Myocyte (in vitro differentiated cells): ENCODE results near the gene TBC1D14. TPM values are rescaled to one million over a fixed set of nuclear protein-coding genes. Genes with fewer than 3 reads are reported as not detected.
"Not testable (repeated sequence)": the region's sequence is repeated elsewhere in the genome, so short reads cannot be mapped to it uniquely, and the experiment has no call there.

Experiments used
- DNase-seq: peaks from one replicate; pipeline ENCODE4 v3.0.0-alpha.2; 2012; ENCODE audit warnings: low read depth
- total RNA-seq: library from RNA; depleted of rRNA; stranded (reverse); fragments of >200 nt; gene quantifications from 2 replicates; pipeline ENCODE4 v1.2.3, GENCODE V29; 2014

The TBC1D14 gene
- total RNA-seq, 1 donor from 2014 or later, result 48.6 TPM

GRCh38 chr4:6969826-6970800 lies 60.5 kb downstream of the TBC1D14 start:
- no peak for DNase-seq

GRCh38 chr4:6971536-6972374 lies 62.1 kb downstream of the TBC1D14 start:
- no peak for DNase-seq

DNA sequence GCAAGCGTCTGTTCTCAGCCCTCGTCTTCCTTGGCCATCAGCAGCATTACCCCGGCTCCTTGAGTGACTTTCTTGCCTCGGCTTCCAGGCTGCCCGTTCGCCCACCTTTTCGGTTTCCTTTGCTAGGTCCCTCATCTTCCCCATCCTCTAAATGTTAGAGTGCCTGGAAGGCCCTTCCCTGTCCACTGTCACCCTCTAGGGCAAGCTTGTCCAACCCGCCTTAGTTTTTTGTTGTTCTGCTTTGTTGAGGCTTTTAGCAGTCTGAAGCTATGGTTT lies 62.7 kb downstream of the TBC1D14 start:
- no peak for DNase-seq

DNA sequence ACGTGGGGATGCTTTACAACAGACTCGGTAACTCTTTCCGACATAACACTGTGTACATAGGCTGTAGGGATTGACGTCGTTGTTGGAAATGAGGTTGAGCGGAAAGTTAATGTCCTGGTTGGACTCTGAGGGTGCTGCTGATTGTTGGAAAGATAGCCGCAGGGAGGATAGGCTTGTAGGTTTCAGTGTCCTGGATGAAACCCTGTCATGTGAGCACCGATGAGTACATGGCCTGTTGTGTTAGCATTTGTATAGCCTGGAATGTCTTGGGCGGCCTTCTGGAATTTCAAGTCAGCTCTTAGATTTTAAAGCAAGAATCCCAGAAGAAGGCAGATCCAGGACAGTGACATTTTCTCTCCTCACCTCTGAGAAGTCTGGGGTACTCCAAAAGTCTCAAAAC lies 63.3 kb downstream of the TBC1D14 start:
- DNase-seq, result peak; percentile 23

GRCh38 chr4:6974138-6974848 lies 64.7 kb downstream of the TBC1D14 start:
- DNase-seq, result peak; percentile 94

DNA sequence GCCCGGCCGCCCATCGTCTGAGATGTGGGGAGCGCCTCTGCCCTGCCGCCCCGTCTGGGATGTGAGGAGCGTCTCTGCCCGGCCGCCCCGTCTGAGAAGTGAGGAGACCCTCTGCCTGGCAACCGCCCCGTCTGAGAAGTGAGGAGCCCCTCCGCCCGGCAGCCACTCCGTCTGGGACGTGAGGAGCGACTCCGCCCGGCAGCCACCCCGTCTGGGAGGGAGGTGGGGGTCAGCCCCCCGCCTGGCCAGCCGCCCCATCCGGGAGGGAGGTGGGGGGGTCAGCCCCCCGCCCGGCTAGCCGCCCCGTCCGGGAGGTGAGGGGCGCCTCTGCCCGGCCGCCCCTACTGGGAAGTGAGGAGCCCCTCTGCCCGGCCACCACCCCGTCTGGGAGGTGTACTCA lies 68.2 kb downstream of the TBC1D14 start:
- DNase-seq, result not testable (repeated sequence)

DNA sequence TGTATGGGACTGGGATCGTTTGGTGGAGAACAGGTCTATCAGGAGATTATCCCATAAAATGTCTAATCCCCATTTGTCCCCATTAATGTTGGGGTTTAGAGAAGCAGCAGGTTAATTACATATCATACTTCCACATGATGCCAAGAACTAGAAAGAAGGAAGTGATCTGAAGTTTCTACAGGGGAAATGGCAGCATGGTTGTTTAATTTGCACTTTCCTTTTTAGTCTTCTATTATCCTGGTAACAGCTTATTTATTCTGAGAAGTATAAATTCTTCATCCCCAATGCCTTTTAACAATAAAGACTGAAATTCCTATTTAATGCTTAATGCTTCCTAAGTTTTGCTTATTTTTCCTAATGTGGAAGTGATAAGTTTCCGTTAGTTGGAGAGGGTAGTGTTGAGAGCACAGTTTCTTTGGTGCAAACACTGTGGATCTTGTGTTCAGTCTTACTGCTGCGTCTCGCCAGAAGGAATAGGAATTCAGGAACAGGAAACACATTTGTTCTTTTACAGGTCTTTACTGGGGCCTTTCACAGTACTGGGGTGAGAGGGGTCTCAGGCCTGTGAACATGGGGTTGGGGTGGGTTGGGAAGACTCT lies 74.0 kb downstream of the TBC1D14 start:
- no peak for DNase-seq

- no peak for DNase-seq
Observed at GRCh38 chr4:6984612-6985425, 75.2 kb downstream of the TBC1D14 start.

DNA sequence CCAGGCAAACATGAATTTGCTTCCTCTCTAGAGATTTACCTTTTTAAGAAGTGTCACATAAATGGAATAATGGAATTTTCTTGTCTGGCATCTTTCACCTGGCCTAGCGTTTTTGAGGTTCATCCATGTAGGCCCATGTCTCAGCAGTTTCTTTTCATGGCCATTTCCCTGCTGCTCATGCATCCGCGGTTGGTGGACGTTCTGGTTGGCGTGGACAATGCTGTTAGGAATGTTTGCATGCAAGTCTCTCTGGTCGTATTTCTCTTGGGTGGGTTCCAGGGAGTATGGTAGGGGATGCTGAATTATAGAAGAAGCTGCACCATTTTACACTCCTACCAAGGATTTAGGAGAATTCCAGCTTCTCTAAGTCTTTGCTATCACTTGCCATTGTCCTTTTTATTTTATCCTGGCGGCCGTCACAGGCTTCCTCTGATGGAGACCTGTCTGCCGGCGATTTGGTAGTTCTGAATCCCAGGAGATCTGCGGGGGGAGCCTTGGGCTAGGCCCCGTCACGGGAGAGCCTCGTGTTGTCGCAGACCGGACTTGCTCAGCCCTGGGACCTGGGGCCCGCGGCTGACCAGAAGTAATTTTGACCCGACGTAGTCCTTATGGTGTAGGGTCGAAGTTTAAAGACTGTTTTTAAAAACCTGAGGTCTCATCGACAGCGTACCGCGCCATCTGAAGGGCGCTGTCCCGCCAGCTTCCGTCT lies 76.6 kb downstream of the TBC1D14 start:
- DNase-seq, result peak; percentile 63

GRCh38 chr4:6986781-6987587 lies 77.4 kb downstream of the TBC1D14 start:
- DNase-seq, result peak; percentile 94

GRCh38 chr4:6987588-6987961 lies 77.9 kb downstream of the TBC1D14 start:
- DNase-seq, result no peak

- no peak for DNase-seq
Observed at GRCh38 chr4:6988016-6988715, 78.5 kb downstream of the TBC1D14 start.

- no peak for DNase-seq
Observed at GRCh38 chr4:6989331-6989923, 79.8 kb downstream of the TBC1D14 start.

GRCh38 chr4:6990661-6991060 lies 81.0 kb downstream of the TBC1D14 start:
- DNase-seq, result no peak

- DNase-seq, result no peak
Observed at GRCh38 chr4:6991249-6991648, 81.6 kb downstream of the TBC1D14 start.

DNA sequence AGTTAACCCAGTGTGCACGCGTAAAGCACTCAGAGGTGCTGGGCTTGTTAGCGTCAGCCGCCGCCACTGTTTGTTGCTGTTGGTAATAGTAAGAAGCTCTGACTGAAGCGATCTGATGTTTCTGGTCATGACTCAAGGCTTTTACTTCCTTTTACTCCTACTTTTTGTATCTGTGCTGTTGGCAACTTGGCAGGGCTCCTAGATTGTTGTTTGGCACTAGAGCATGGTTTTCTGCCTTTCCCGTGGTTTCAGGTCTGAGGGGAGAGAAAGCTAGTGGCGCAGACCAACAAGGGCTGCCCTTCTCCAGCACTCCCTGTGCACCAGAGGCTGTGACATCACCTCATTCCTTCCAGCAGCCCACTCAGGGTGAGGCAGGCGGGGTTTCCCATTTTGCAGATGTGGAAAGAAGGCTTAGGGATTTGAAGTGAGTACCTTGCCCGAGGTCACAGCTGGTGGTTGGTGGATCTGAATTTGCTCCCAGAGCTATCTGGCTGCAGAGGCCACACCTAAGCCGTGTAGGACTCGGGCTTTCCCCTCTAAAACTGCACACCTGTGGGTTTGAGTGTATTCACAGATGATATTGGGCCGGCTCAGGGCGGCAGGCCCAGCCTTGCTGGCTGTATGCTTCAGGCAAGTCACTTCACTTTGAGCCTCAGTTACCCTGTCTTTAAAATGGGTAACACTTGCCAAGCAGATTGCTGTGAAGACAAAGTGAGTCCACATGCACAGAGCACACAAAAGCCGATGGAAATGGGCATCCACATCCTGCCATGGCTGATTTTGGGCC lies 82.3 kb downstream of the TBC1D14 start:
- peak; percentile 80 for DNase-seq
